HUES48 (cell line): Measurements from ENCODE around the gene ATP5MC2.
A peak's percentile ranks its signal among the peaks of the same experiment; 100 is the strongest.

Source experiments
- H3K27ac ChIP-seq: one replicate; pipeline ENCODE4 v1.7.0; 2013; ENCODE audit warnings: low read depth, low read length, inconsistent platforms
- H3K27me3 ChIP-seq: 2 replicates; pipeline ENCODE4 v1.6.1; 2013; ENCODE audit warnings: mild to moderate bottlenecking, low read length; ENCODE audit not compliant: control insufficient read depth, insufficient read depth
- H3K36me3 ChIP-seq: 2 replicates; pipeline ENCODE4 v1.6.1; 2013; ENCODE audit warnings: low read length; ENCODE audit not compliant: control insufficient read depth, insufficient read depth
- H3K4me1 ChIP-seq: 2 replicates; pipeline ENCODE4 v1.6.1; 2013; ENCODE audit warnings: mild to moderate bottlenecking, low read length; ENCODE audit not compliant: control insufficient read depth, insufficient read depth
- H3K4me3 ChIP-seq: 2 replicates; pipeline ENCODE4 v1.5.1; 2013; ENCODE audit warnings: mild to moderate bottlenecking, low read depth, low read length
- H3K9ac ChIP-seq: 2 replicates; pipeline ENCODE4 v1.6.1; 2013; ENCODE audit warnings: mild to moderate bottlenecking, low read depth, low read length, moderate library complexity
- H3K9me3 ChIP-seq: 2 replicates; pipeline ENCODE4 v1.6.1; 2013; ENCODE audit warnings: low read length; ENCODE audit not compliant: control insufficient read depth, insufficient read depth

Gene ATP5MC2

GRCh38 chr12:53706080-53706479 lies 30.2 kb upstream of the ATP5MC2 start:
- H3K36me3 ChIP-seq: no peaks in the 10 kb centered on the region
- H3K4me3 ChIP-seq: no peak overlapping the region
- no peaks in the 10 kb centered on the region for H3K4me1 ChIP-seq
- no peak overlapping the region for H3K9ac ChIP-seq
- H3K9me3 ChIP-seq: no peaks in the 10 kb centered on the region
- peaks cover 23% of the 10 kb centered on the region for H3K27me3 ChIP-seq
- H3K27ac ChIP-seq: no peak overlapping the region

DNA sequence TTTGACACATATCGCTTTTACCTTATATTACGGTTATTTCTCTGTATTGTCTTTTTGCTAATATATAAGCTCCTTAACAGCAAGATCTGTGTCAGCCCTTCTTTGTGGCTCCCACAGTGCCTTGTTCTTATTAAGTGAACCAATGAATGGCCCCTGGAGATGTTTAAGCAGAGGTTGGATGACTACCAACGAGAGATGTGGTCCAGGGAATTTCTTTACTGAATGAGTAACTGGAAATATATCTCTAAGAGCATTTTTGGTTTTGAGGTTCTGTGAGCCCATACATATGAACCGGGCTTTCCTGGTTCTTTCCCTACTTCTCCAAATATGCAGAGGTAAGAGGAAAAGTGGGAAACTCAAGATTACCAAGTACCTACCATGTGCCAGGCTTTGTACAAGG lies 27.9 kb upstream of the ATP5MC2 start:
- H3K27ac ChIP-seq: no peak overlapping the region
- no peaks in the 10 kb centered on the region for H3K36me3 ChIP-seq
- no peaks in the 10 kb centered on the region for H3K4me1 ChIP-seq
- no peak overlapping the region for H3K9ac ChIP-seq
- H3K9me3 ChIP-seq: no peaks in the 10 kb centered on the region
- no peak overlapping the region for H3K4me3 ChIP-seq
- peaks cover 38% of the 10 kb centered on the region for H3K27me3 ChIP-seq

DNA sequence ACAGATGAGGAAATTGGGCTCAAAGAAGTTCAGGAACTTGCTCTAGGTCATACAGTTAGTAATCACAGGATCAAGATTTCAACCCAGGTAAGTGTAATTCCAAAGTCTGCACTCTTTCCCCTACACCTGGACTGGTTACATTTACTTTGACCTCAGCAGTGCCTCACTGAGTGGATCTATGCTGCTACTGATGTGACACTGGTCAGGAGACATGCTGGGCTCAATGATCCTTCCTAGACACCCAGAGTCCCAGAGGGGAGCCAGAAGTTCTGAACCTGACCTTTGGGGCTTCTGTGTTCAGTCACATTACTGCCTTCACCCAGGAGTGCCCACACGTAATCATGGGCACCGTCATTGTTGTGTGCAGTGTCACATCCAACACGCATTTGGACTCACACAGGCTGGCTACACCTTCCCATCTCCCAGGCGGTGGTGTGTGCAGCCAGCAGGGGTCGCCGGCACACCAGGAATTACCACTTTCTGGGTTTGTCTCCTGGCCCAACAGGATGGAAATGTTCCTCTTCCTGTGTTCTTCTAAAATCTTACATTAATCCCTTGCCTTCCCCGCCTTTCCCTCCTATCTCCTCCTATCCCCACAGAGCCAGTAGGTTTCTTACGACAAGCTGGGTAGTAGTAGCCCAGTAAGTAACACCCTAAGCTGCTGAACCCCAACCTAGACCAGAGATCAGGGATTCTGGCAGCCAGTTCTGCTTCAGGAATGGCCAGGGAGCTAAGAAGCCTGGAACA lies 25.8 kb upstream of the ATP5MC2 start:
- H3K27ac ChIP-seq: no peak overlapping the region
- H3K27me3 ChIP-seq: peaks cover 50% of the 10 kb centered on the region

DNA sequence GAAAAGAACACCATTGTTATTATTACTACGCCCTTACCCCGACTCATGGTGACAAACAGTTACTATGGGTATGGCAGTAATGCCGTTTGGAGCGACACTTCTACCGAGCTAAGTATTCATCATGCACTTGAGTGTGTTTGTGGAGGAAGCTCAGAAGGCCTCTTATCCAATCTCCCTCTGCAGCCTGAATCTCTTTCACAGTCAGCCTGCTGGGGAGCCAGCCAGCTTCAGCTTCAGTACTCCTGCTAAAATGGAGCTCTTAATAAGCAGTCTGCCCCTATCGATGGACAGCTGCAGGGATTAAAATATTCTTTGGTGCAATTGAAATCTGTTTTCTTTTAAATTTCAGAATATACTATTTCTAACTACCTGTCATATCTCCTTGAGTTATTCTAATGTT lies 24.7 kb upstream of the ATP5MC2 start:
- Histone ChIP-seq H3K4me3 (no peak overlapping the region), H3K27me3 (peaks cover 57% of the 10 kb centered on the region), H3K27ac (no peak overlapping the region), H3K4me1 (peaks cover 12% of the 10 kb centered on the region), H3K9ac (no peak overlapping the region), H3K36me3 (no peaks in the 10 kb centered on the region), H3K9me3 (no peaks in the 10 kb centered on the region)

More for the DNA sequence above, 25.8 kb upstream of the ATP5MC2 start:
- no peaks in the 10 kb centered on the region for H3K36me3 ChIP-seq
- no peak overlapping the region for H3K4me3 ChIP-seq
- H3K4me1 ChIP-seq: peaks cover 4% of the 10 kb centered on the region
- H3K9ac ChIP-seq: no peak overlapping the region
- H3K9me3 ChIP-seq: no peaks in the 10 kb centered on the region

DNA sequence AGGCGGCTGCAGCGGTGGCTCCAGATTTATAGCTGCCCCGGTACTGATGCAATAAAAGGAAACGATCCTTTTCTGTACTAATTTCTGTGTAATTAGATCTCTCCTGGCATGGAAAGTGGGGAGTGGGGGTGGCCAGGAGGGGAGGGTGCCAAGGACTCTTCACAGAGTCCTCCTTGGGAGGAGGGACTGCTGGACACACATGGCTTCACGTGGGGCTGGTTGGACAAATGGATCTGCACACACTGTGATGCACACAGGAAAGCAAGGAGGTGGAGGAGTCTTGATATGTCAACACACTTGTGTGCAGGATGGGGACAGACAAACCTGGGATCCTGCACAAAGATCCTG lies 23.8 kb upstream of the ATP5MC2 start:
- Histone ChIP-seq H3K27me3 (peaks cover 64% of the 10 kb centered on the region), H3K27ac (no peak overlapping the region), H3K36me3 (no peaks in the 10 kb centered on the region), H3K4me1 (peaks cover 19% of the 10 kb centered on the region), H3K4me3 (no peak overlapping the region), H3K9me3 (no peaks in the 10 kb centered on the region), H3K9ac (no peak overlapping the region)

GRCh38 chr12:53698948-53699677 lies 23.2 kb upstream of the ATP5MC2 start:
- Histone ChIP-seq H3K4me3 (no peak overlapping the region), H3K9me3 (no peaks in the 10 kb centered on the region), H3K27me3 (peaks cover 68% of the 10 kb centered on the region), H3K4me1 (peaks cover 24% of the 10 kb centered on the region), H3K36me3 (no peaks in the 10 kb centered on the region), H3K9ac (no peak overlapping the region), H3K27ac (no peak overlapping the region)

DNA sequence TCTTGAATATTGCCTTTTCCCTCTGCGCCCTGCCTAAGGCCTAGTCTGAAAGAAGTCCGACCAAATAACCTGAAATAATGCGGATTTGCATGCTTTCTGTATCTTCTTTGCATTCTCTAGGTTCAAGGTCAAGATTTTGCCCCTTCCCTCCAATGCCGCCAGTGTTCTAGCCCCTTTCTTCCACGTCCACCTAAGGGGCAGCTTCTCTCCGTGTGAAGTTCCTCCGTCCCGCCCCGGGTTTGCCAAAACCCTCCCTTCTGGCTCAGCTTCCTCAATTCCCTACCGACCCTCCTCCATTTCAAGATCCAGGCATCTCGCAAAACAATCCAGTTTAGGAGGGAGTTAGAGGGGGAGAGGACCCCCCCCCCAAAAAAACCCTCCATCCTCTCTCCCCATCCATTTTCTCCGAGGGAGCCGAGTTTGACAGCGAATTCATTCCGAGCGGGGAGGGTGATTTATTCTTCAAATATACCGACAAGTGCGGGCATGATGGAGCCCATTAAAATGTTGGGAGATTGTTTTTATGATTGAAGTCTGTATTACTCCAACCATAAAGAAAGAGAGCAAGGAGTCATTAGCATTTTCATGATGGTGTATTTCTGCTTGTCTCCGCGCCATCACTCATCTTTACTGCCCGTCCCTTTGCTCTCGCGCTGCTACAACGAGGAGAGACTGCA lies 20.9 kb upstream of the ATP5MC2 start:
- peak overlapping the region; percentile 65 for H3K4me3 ChIP-seq
- no peaks in the 10 kb centered on the region for H3K36me3 ChIP-seq
- H3K4me1 ChIP-seq: peaks cover 24% of the 10 kb centered on the region
- no peaks in the 10 kb centered on the region for H3K9me3 ChIP-seq
- peaks cover 69% of the 10 kb centered on the region for H3K27me3 ChIP-seq
- peak overlapping the region; percentile 34; the same call in 1 of the 2 replicates for H3K9ac ChIP-seq
- no peak overlapping the region for H3K27ac ChIP-seq

- Histone ChIP-seq H3K9ac (peak overlapping the region; percentile 34; the same call in 1 of the 2 replicates), H3K9me3 (no peaks in the 10 kb centered on the region), H3K4me3 (peak overlapping the region; percentile 65), H3K36me3 (no peaks in the 10 kb centered on the region), H3K27me3 (peaks cover 65% of the 10 kb centered on the region), H3K4me1 (peaks cover 24% of the 10 kb centered on the region), H3K27ac (no peak overlapping the region)
Measured at GRCh38 chr12:53696285-53696654, 20.4 kb upstream of the ATP5MC2 start.

- Histone ChIP-seq H3K9me3 (no peaks in the 10 kb centered on the region), H3K27ac (peak overlapping the region; percentile 42), H3K36me3 (no peaks in the 10 kb centered on the region), H3K27me3 (peaks cover 59% of the 10 kb centered on the region), H3K4me3 (peak overlapping the region; percentile 65), H3K9ac (no peak overlapping the region), H3K4me1 (peaks cover 24% of the 10 kb centered on the region)
Measured at GRCh38 chr12:53695152-53696145, 19.6 kb upstream of the ATP5MC2 start.

DNA sequence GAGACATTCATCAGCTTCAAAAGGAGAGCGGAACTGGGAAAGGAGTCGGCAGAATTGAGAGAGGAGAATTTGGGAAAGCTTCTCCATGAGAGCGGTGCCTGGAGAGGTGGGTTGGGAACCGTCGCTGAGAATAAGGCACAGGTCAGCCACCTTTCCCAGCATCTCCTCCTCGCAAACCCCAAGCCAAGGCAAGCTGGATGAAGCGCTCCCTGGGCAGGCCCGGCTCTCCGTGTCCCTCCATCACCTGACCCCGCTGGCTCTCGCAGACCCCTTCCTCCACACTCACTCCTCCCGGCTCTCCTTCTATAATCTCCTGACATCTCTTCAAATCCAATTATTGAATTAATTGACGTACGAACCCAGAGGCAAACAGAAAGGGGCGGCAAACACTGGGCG lies 18.9 kb upstream of the ATP5MC2 start:
- Histone ChIP-seq H3K27me3 (peaks cover 52% of the 10 kb centered on the region), H3K4me1 (peaks cover 24% of the 10 kb centered on the region), H3K27ac (peak overlapping the region; percentile 42), H3K4me3 (peak overlapping the region; percentile 65), H3K9ac (no peak overlapping the region), H3K9me3 (no peaks in the 10 kb centered on the region), H3K36me3 (no peaks in the 10 kb centered on the region)
